HCT116 (cell line): ENCODE data around the gene ALPP. TPM values are rescaled to one million over a fixed set of nuclear protein-coding genes. Genes with fewer than 3 reads are reported as not detected.

Experiments used
- ATAC-seq: fragments of 200-7000 bp; cut with Tn5 transposase; 2 replicates; pipeline ENCODE4 v1.9.1; 2020; ENCODE audit warnings: mild to moderate bottlenecking, moderate library complexity
- BruUV-seq: library from RNA; stranded (reverse); fragments of 400-500 nt; replicated peaks from 2 replicates; lab custom pipeline; 2021; lab: Mats Ljungman, UMichigan
- CTCF ChIA-PET: fragments of 300-600 bp; sonication (Branson Sonifier 250); formaldehyde crosslinking; loops from one replicate; lab custom pipeline; 2021; ENCODE audit warnings: antibody characterized with exemption; lab: Charles Lee
- POLR2A ChIA-PET: fragments of 300-600, 350-600 bp; sonication (Branson Sonifier 250); formaldehyde crosslinking; loops from one replicate; lab custom pipeline; 2021; ENCODE audit warnings: antibody characterized with exemption; lab: Charles Lee
- RAD21 ChIA-PET, 2 experiments: fragments of 300-600 bp; sonication (Branson Sonifier 250); formaldehyde crosslinking; loops; one replicate each; lab custom pipeline; 2023; ENCODE audit warnings: low total read pairs in 2 of 2; ENCODE audit not compliant: uncharacterized antibody in 2 of 2, unreplicated experiment in 2 of 2, low non-redundant PET in 1 of 2; lab: Charles Lee
- DNase-seq: peaks from one replicate; pipeline ENCODE4 v3.0.0-alpha.2; 2010; ENCODE audit warnings: low read depth, low spot score
- H2AFZ ChIP-seq: fragments of 200-600 bp; shearing (Covaris generic), sonication (generic); 2 replicates; pipeline ENCODE4 v1.6.1; 2017; ENCODE audit warnings: low read depth, mixed run types, mixed read lengths, antibody characterized with exemption, low read length; ENCODE audit not compliant: poor library complexity, severe bottlenecking
- H3K27ac ChIP-seq: 2 replicates; pipeline ENCODE4 v1.5.1; 2012; ENCODE audit warnings: low read depth, low read length
- H3K27me3 ChIP-seq: fragments of 200-600 bp; sonication (generic); 2 replicates; pipeline ENCODE4 v1.6.1; 2016; ENCODE audit warnings: mixed run types, low read length, mixed read lengths; ENCODE audit not compliant: insufficient read depth
- H3K36me3 ChIP-seq, 2 experiments: fragments of 200-500 bp in 1 of 2; fragments of 200-600 bp in 1 of 2; sonication (Bioruptor generic) in 1 of 2; sonication (generic) in 1 of 2; 2 replicates each; pipeline versions ENCODE4 v1.5.1 to v1.6.1; 2014 to 2016; ENCODE audit warnings: low read length in 2 of 2, inconsistent platforms in 1 of 2, mixed read lengths in 1 of 2, mixed run types in 1 of 2; ENCODE audit not compliant: insufficient read depth in 2 of 2, control insufficient read depth in 1 of 2
- H3K4me1 ChIP-seq, 2 experiments: fragments of 200-600 bp in 1 of 2; sonication (generic) in 1 of 2; 2 replicates each; pipeline versions ENCODE4 v1.5.1 to v1.6.1; 2012 to 2017; ENCODE audit warnings: low read length in 2 of 2, inconsistent platforms in 1 of 2, mild to moderate bottlenecking in 1 of 2, mixed read lengths in 1 of 2, mixed run types in 1 of 2, moderate library complexity in 1 of 2; ENCODE audit not compliant: insufficient read depth in 2 of 2, control insufficient read depth in 1 of 2
- H3K4me2 ChIP-seq: fragments of 200-600 bp; sonication (generic); 2 replicates; pipeline ENCODE4 v1.6.1; 2017; ENCODE audit warnings: mixed run types, low read length, mixed read lengths
- H3K4me3 ChIP-seq, 2 experiments: fragments of 200-600 bp in 1 of 2; sonication (generic) in 1 of 2; replicated peaks in 1 of 2; 2 replicates each; pipeline ENCODE4 v1.5.1; 2011 to 2016; ENCODE audit warnings: low read length in 2 of 2, control low read depth in 1 of 2, low read depth in 1 of 2, mild to moderate bottlenecking in 1 of 2, mixed read lengths in 1 of 2, mixed run types in 1 of 2
- H3K79me2 ChIP-seq: fragments of 200-600 bp; sonication (generic); 2 replicates; pipeline ENCODE4 v1.6.1; 2017; ENCODE audit warnings: mild to moderate bottlenecking, mixed run types, low read length, moderate library complexity, mixed read lengths; ENCODE audit not compliant: insufficient read depth
- H3K9ac ChIP-seq: fragments of 200-600 bp; sonication (generic); 2 replicates; pipeline ENCODE4 v1.6.1; 2016; ENCODE audit warnings: low read length, mixed read lengths
- H3K9me2 ChIP-seq: fragments of 200-600 bp; sonication (generic), shearing (Covaris generic); 2 replicates; pipeline ENCODE4 v1.6.1; 2017; ENCODE audit warnings: mixed run types, mild to moderate bottlenecking, moderate library complexity; ENCODE audit not compliant: insufficient read depth
- H3K9me3 ChIP-seq, 2 experiments: fragments of 200-500 bp in 1 of 2; fragments of 200-600 bp in 1 of 2; sonication (Bioruptor generic) in 1 of 2; sonication (generic) in 1 of 2; 2 replicates each; pipeline ENCODE4 v1.6.1; 2014 to 2017; ENCODE audit warnings: low read length in 2 of 2, mixed read lengths in 2 of 2, inconsistent platforms in 1 of 2, low read depth in 1 of 2, mild to moderate bottlenecking in 1 of 2, mixed run types in 1 of 2, moderate library complexity in 1 of 2; ENCODE audit not compliant: control insufficient read depth in 1 of 2, insufficient read depth in 1 of 2
- H4K20me1 ChIP-seq: fragments of 200-600 bp; sonication (generic), shearing (Covaris generic); 2 replicates; pipeline ENCODE4 v1.6.1; 2017; ENCODE audit warnings: mixed run types, mild to moderate bottlenecking, moderate library complexity; ENCODE audit not compliant: insufficient read depth
- ATF3 ChIP-seq: IDR thresholded peaks from 2 replicates; pipeline ENCODE4 v1.6.1; 2012
- FOSL1 ChIP-seq: IDR thresholded peaks from 2 replicates; pipeline ENCODE4 v1.6.1; 2012; ENCODE audit warnings: low read depth
- JUND ChIP-seq: IDR thresholded peaks from 2 replicates; pipeline ENCODE4 v1.6.1; 2012
- POLR2AphosphoS5 ChIP-seq: IDR thresholded peaks from 2 replicates; pipeline ENCODE4 v1.6.1; 2011; ENCODE audit warnings: mild to moderate bottlenecking, low read depth, low read length, moderate library complexity
- RAD21 ChIP-seq: IDR thresholded peaks from 2 replicates; pipeline ENCODE4 v1.6.1; 2012; ENCODE audit warnings: low read depth, mild to moderate bottlenecking
- SIN3A ChIP-seq: IDR thresholded peaks from 2 replicates; pipeline ENCODE4 v1.6.1; 2012; ENCODE audit warnings: low read depth
- SP1 ChIP-seq: IDR thresholded peaks from 2 replicates; pipeline ENCODE4 v1.6.1; 2012; ENCODE audit warnings: low read depth
- SRF ChIP-seq: IDR thresholded peaks from 2 replicates; pipeline ENCODE4 v1.6.1; 2012; ENCODE audit warnings: low read depth
- TCF7L2 ChIP-seq: IDR thresholded peaks from 2 replicates; pipeline ENCODE4 v1.7.0; 2011; ENCODE audit warnings: borderline replicate concordance, inconsistent platforms; ENCODE audit not compliant: insufficient read depth, insufficient read length; ENCODE audit errors: extremely low read depth
- YY1 ChIP-seq: IDR thresholded peaks from 2 replicates; pipeline ENCODE4 v1.6.1; 2011; ENCODE audit warnings: low read length, low read depth, moderate library complexity, mild to moderate bottlenecking; ENCODE audit not compliant: insufficient replicate concordance; ENCODE audit errors: extremely low read depth
- ZBTB33 ChIP-seq: IDR thresholded peaks from 2 replicates; pipeline ENCODE4 v1.6.1; 2011; ENCODE audit warnings: mild to moderate bottlenecking, low read length, moderate library complexity; ENCODE audit not compliant: insufficient replicate concordance; ENCODE audit errors: extremely low read depth
- ZFX ChIP-seq: fragments of 450-650 bp; IDR thresholded peaks from 2 replicates; pipeline ENCODE4 v1.6.1; 2017
- ZNF274 ChIP-seq: fragments of 200-500 bp; sonication (Bioruptor generic); IDR thresholded peaks from 2 replicates; pipeline ENCODE4 v1.6.1; 2014; ENCODE audit warnings: mild to moderate bottlenecking, low read depth, low read length, inconsistent platforms
- intact Hi-C: fragments of 100-400 bp; cut with micrococcal nuclease; formaldehyde crosslinking; loops from 2 replicates; pipeline ENCODE4 v1.10.0; 2022
- total RNA-seq: library from RNA; stranded (reverse); gene quantifications from one replicate; pipeline ENCODE4 v1.2.1, GENCODE V29; 2021; ENCODE audit not compliant: unreplicated experiment
- TF ChIP-seq, protein P1 (sequence below): IDR thresholded peaks from 2 replicates; pipeline ENCODE4 v1.6.1; 2012; ENCODE audit warnings: low read depth

Gene ALPP
- total RNA-seq, 1 experiment from 2014 or later: 0.34 TPM

DNA sequence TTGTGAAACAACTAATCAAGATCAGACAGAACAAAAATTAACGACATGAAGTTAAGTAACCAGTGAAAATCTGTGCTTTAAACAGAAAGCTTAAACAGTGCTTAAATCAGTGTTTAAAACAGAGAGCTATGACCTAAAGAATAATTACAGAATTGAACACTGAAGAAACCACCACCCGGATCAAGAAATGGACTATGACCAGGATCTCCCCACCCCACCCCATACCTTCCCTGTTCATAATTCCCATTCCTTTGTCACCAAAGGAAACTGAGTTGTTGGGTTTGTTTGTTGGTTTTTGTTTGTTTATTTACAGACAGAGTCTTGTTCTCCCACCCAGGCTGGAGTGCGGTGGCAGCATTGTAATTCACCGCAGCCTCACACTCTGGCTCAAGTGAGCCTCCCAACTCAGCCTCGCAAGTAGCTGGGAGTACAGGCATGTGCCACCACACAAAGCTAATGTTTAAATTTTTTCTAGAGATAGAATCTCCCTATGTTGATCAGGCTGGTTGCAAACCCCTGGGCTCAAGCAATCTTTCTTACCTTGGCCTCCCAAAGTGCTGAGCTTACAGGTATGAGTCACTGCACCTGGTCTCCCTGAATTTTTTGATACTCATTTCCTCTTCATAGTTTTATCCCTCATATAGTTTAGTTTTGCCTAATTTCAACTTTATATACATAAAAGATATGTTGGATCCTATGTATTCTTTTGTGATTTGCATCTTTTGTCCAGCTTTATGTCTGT is 19.9 kb downstream of the ALPP start (continued):
- TF ChIP-seq, protein P1, sequence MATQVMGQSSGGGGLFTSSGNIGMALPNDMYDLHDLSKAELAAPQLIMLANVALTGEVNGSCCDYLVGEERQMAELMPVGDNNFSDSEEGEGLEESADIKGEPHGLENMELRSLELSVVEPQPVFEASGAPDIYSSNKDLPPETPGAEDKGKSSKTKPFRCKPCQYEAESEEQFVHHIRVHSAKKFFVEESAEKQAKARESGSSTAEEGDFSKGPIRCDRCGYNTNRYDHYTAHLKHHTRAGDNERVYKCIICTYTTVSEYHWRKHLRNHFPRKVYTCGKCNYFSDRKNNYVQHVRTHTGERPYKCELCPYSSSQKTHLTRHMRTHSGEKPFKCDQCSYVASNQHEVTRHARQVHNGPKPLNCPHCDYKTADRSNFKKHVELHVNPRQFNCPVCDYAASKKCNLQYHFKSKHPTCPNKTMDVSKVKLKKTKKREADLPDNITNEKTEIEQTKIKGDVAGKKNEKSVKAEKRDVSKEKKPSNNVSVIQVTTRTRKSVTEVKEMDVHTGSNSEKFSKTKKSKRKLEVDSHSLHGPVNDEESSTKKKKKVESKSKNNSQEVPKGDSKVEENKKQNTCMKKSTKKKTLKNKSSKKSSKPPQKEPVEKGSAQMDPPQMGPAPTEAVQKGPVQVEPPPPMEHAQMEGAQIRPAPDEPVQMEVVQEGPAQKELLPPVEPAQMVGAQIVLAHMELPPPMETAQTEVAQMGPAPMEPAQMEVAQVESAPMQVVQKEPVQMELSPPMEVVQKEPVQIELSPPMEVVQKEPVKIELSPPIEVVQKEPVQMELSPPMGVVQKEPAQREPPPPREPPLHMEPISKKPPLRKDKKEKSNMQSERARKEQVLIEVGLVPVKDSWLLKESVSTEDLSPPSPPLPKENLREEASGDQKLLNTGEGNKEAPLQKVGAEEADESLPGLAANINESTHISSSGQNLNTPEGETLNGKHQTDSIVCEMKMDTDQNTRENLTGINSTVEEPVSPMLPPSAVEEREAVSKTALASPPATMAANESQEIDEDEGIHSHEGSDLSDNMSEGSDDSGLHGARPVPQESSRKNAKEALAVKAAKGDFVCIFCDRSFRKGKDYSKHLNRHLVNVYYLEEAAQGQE: no peak
- TF ChIP-seq TCF7L2: no peak
- TF ChIP-seq SRF: no peak
- no peak for TF ChIP-seq FOSL1
- no peak for TF ChIP-seq SP1
- TF ChIP-seq RAD21: no peak
- no peak for TF ChIP-seq JUND
- TF ChIP-seq YY1: no peak

GRCh38 chr2:232400256-232401015 is 21.9 kb downstream of the ALPP start:
- ATAC-seq (no peak), DNase-seq (no peak)
- H2AFZ ChIP-seq: no peak overlapping the region
- no peaks in the 10 kb centered on the region for H3K36me3 ChIP-seq
- peaks cover 0 to 12% of the 10 kb centered on the region in 2 experiments; a peak in 2 of 4 replicates for H3K4me1 ChIP-seq
- no TSS peak for BruUV-seq
- H3K9me3 ChIP-seq: no peaks in the 10 kb centered on the region
- intact Hi-C loops: no loop called here
- no peak overlapping the region for H3K4me3 ChIP-seq
- no peaks in the 10 kb centered on the region for H3K27me3 ChIP-seq
- no peaks in the 10 kb centered on the region for H3K9me2 ChIP-seq
- CTCF ChIA-PET: no interaction called here
- no peaks in the 10 kb centered on the region for H4K20me1 ChIP-seq
- H3K27ac ChIP-seq: no peak overlapping the region
- H3K9ac ChIP-seq: no peak overlapping the region
- RAD21 ChIA-PET: no interaction called here
- H3K79me2 ChIP-seq: no peaks in the 10 kb centered on the region
- no peak overlapping the region for H3K4me2 ChIP-seq
- POLR2A ChIA-PET: no interaction called here
- TF ChIP-seq ZFX (no peak), ATF3 (no peak), SIN3A (no peak), ZNF274 (no peak), SP1 (no peak), ZBTB33 (no peak), POLR2AphosphoS5 (no peak)
- TF ChIP-seq, protein P1: no peak
